ENCODE measurements around the gene PTTG2.

PTTG2 gene

GRCh38 chr4:38008571-38009021, 48.4 kb downstream of the PTTG2 start:
- no peak for DNase-seq (ENCODE audit: low read depth in 2 of 2)

- DNase-seq (ENCODE audit: low read depth in 2 of 2): no peak
These were observed 49.2 kb downstream of the PTTG2 start for GRCh38 chr4:38009421-38009820.

GRCh38 chr4:38009949-38010348, 49.8 kb downstream of the PTTG2 start:
- DNase-seq (ENCODE audit: low read depth in 2 of 2): no peak
